A549 (cell line): Measurements from ENCODE around the gene KIAA2012. TPM values are rescaled to one million over a fixed set of nuclear protein-coding genes. Genes with fewer than 3 reads are reported as not detected.
A peak's percentile ranks its signal among the peaks of the same experiment; 100 is the strongest.

Experiments used
- ATAC-seq, 2 experiments: fragments of 200-7000 bp in 1 of 2; fragments of >200 bp in 1 of 2; cut with Nextera tagmentation in 1 of 2; cut with Tn5 transposase in 1 of 2; 3 replicates each; pipeline versions ENCODE4 v1.8.0 to v1.9.1; 2018 to 2020; ENCODE audit warnings: mild to moderate bottlenecking in 1 of 2, moderate library complexity in 1 of 2
- CTCF ChIA-PET: fragments of 300-600 bp; sonication (Branson Sonifier 250); formaldehyde crosslinking; extraction: SDS; loops from one replicate; lab custom pipeline; 2021; ENCODE audit warnings: antibody characterized with exemption, inconsistent platforms; lab: Yijun Ruan, JAX
- POLR2A ChIA-PET: fragments of 350-600 bp; formaldehyde crosslinking; extraction: SDS; loops from one replicate; lab custom pipeline; 2021; ENCODE audit warnings: antibody characterized with exemption, inconsistent platforms; lab: Yijun Ruan, JAX
- DNase-seq, 2 experiments: peaks; one replicate each; pipeline versions ENCODE4 v3.0.0 to v3.0.0-alpha.2; 2011 to 2016; ENCODE audit warnings: low read depth in 1 of 2, low spot score in 1 of 2
- FAIRE-seq: peaks from 2 replicates; lab custom pipeline; 2011; peaks lifted over from hg19 to GRCh38; lab: Jason Lieb, UNC
- H3K27ac ChIP-seq, 2 experiments: fragments of >200 bp; sonication (Bioruptor Twin); formaldehyde crosslinking; 3 replicates each; pipeline ENCODE4 v1.5.1; 2016 to 2017
- H3K4me1 ChIP-seq: fragments of >200 bp; sonication (Bioruptor Twin); formaldehyde crosslinking; 3 replicates; pipeline ENCODE4 v1.6.1; 2016
- H3K4me2 ChIP-seq: fragments of >200 bp; sonication (Bioruptor Twin); formaldehyde crosslinking; 3 replicates; pipeline ENCODE4 v1.6.1; 2016
- H3K4me3 ChIP-seq: fragments of >200 bp; sonication (Bioruptor Twin); formaldehyde crosslinking; 3 replicates; pipeline ENCODE4 v1.5.1; 2016
- H3K9me3 ChIP-seq: fragments of >200 bp; sonication (Bioruptor Twin); formaldehyde crosslinking; 3 replicates; pipeline ENCODE4 v1.6.1; 2016
- CBX8 ChIP-seq: fragments of 200-600 bp; sonication (generic); IDR thresholded peaks from 2 replicates; pipeline ENCODE4 v1.6.1; 2016
- CEBPB ChIP-seq, 2 experiments: fragments of >200 bp in 1 of 2; sonication (Bioruptor Twin) in 1 of 2; formaldehyde crosslinking in 1 of 2; IDR thresholded peaks; 2 replicates each; pipeline ENCODE4 v1.6.1; 2012 to 2016
- CHD2 ChIP-seq: fragments of 150-350 bp; IDR thresholded peaks from 2 replicates; pipeline ENCODE4 v1.6.1; 2014; ENCODE audit warnings: low read length; ENCODE audit not compliant: partially characterized antibody
- EHF ChIP-seq: fragments of 250-450 bp; sonication (Bioruptor Pico); IDR thresholded peaks from 2 replicates; pipeline ENCODE4 v1.5.0; 2020; ENCODE audit warnings: mild to moderate bottlenecking
- EP300 ChIP-seq, 2 experiments: fragments of >200 bp; sonication (Bioruptor Twin); formaldehyde crosslinking; IDR thresholded peaks; 2 replicates in 1 of 2; 3 replicates in 1 of 2; pipeline ENCODE4 v1.6.1; 2016 to 2017
- FOSB ChIP-seq: fragments of 250-450 bp; sonication (Bioruptor Pico); IDR thresholded peaks from 2 replicates; pipeline ENCODE4 v1.5.0; 2020; ENCODE audit warnings: mild to moderate bottlenecking, moderate library complexity
- HDAC2 ChIP-seq: fragments of 200-600 bp; sonication (generic); IDR thresholded peaks from 2 replicates; pipeline ENCODE4 v1.6.1; 2016
- HEYL ChIP-seq: fragments of 250-450 bp; sonication (Bioruptor Pico); IDR thresholded peaks from 2 replicates; pipeline ENCODE4 v1.8.0; 2021; ENCODE audit warnings: mild to moderate bottlenecking, moderate library complexity
- HOXB5 ChIP-seq: fragments of 250-450 bp; sonication (Bioruptor Pico); IDR thresholded peaks from 2 replicates; pipeline ENCODE4 v1.5.0; 2020; ENCODE audit warnings: mild to moderate bottlenecking, moderate library complexity
- JUN ChIP-seq, 2 experiments: fragments of >200 bp; sonication (Bioruptor Twin); formaldehyde crosslinking; IDR thresholded peaks; 2 replicates in 1 of 2; 3 replicates in 1 of 2; pipeline ENCODE4 v1.6.1; 2016 to 2017
- KDM5A ChIP-seq: fragments of 200-600 bp; sonication (generic); IDR thresholded peaks from 2 replicates; pipeline ENCODE4 v1.6.1; 2016; ENCODE audit warnings: antibody characterized with exemption, mild to moderate bottlenecking
- MAFK ChIP-seq: fragments of 450-650 bp; IDR thresholded peaks from 2 replicates; pipeline ENCODE4 v1.6.1; 2014; ENCODE audit not compliant: partially characterized antibody
- MAZ ChIP-seq: fragments of 150-350 bp; IDR thresholded peaks from 2 replicates; pipeline ENCODE4 v1.6.1; 2014; ENCODE audit warnings: antibody characterized with exemption, low read depth, low read length, borderline replicate concordance
- NFE2L2 ChIP-seq: fragments of 150-350 bp; conservative IDR thresholded peaks from 2 replicates; pipeline ENCODE4 v1.6.1; 2014; ENCODE audit warnings: low read length
- NPAS2 ChIP-seq: fragments of 250-450 bp; sonication (Bioruptor Pico); IDR thresholded peaks from 2 replicates; pipeline ENCODE4 v1.8.0; 2022; ENCODE audit warnings: mild to moderate bottlenecking, moderate library complexity, borderline replicate concordance
- PHF8 ChIP-seq: fragments of 200-600 bp; sonication (generic); IDR thresholded peaks from 2 replicates; pipeline ENCODE4 v1.6.1; 2016; ENCODE audit warnings: low read depth, mild to moderate bottlenecking, antibody characterized with exemption, moderate library complexity, borderline replicate concordance
- POLR2A ChIP-seq: IDR thresholded peaks from 2 replicates; pipeline ENCODE4 v1.6.1; 2012; ENCODE audit warnings: mild to moderate bottlenecking, low read length
- POLR2AphosphoS2 ChIP-seq: conservative IDR thresholded peaks from 2 replicates; pipeline ENCODE4 v1.6.1; 2012; ENCODE audit warnings: low read length, improper control_type of control experiment, inconsistent platforms
- RAD21 ChIP-seq, 2 experiments: fragments of >200 bp in 1 of 2; sonication (Bioruptor Twin) in 1 of 2; formaldehyde crosslinking in 1 of 2; IDR thresholded peaks in 1 of 2; conservative IDR thresholded peaks in 1 of 2; 2 replicates in 1 of 2; 3 replicates in 1 of 2; pipeline ENCODE4 v1.6.1; 2012 to 2018; ENCODE audit warnings: inconsistent platforms in 1 of 2
- RCOR1 ChIP-seq: fragments of 150-350 bp; IDR thresholded peaks from 2 replicates; pipeline ENCODE4 v1.6.1; 2014; ENCODE audit warnings: antibody characterized with exemption, low read length, low read depth
- SREBF2 ChIP-seq: fragments of 450-650 bp; IDR thresholded peaks from 2 replicates; pipeline ENCODE4 v1.6.1; 2014; ENCODE audit warnings: mild to moderate bottlenecking, moderate library complexity
- ZNF302 ChIP-seq: fragments of 250-450 bp; sonication (Bioruptor Pico); IDR thresholded peaks from 2 replicates; pipeline ENCODE4 v1.9.0; 2021; ENCODE audit warnings: inconsistent platforms, mild to moderate bottlenecking, moderate library complexity
- WGBS: methylation state at CpG from one replicate; pipeline ENCODE4 v1.1.6; 2017; ENCODE audit errors: missing lambda C conversion rate; 5-methylcytosine and 5-hydroxymethylcytosine counted together
- polyA plus RNA-seq, 4 experiments: library from polyadenylated mRNA; depleted of rRNA in 3 of 4; stranded (reverse); fragments of >200 nt; fragmentation: RNase III in 1 of 4; extraction: RNeasy Plus Mini Kit Qiagen cat#74134 plus additional on column Dnase treatment in 1 of 4; gene quantifications; 2 replicates in 3 of 4; 3 replicates in 1 of 4; pipeline ENCODE4 v1.2.3, GENCODE V29; 2011 to 2017
- TF ChIP-seq, protein P1 (sequence below): IDR thresholded peaks from 2 replicates; pipeline ENCODE4 v1.6.1; 2012
- TF ChIP-seq, protein P2 (sequence below): fragments of >200 bp; sonication (Bioruptor Twin); formaldehyde crosslinking; IDR thresholded peaks from 3 replicates; pipeline ENCODE4 v1.5.1; 2016
- TF ChIP-seq, protein P3 (sequence below): IDR thresholded peaks from 2 replicates; pipeline ENCODE4 v1.6.1; 2012
- TF ChIP-seq, protein P4 (sequence below): IDR thresholded peaks from 2 replicates; pipeline ENCODE4 v1.6.1; 2012; ENCODE audit warnings: low read depth, borderline replicate concordance
- TF ChIP-seq, protein P5 (sequence below): fragments of >200 bp; sonication (Bioruptor Twin); formaldehyde crosslinking; IDR thresholded peaks from 3 replicates; pipeline ENCODE4 v1.6.1; 2016

Gene KIAA2012
- polyA plus RNA-seq, 2 of the 4 experiments (the other 2 are of a cell fraction), result 0.01 to 0.04 TPM

DNA sequence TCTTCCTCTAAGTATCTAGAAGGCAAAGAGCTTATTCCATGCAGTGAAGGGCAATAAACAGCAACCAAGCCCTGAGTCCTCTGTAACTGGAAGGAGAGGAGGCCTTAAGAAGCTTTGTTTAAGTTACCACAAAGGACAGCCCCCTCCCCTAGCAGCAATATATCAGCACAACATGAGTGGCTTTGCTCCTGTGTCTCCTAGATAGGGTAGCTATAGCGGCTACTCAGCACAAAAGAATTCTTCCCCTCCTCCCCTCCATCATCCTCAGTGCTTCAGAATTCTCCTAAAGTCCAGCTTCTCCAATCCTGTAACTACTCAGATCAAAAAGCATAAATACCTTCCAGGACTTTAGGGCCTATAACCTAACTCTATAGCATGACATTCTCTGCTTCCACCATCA is 148.8 kb downstream of the KIAA2012 start (continued):
- no peak for TF ChIP-seq HOXB5 (CRISPR knock-in tag)

DNA sequence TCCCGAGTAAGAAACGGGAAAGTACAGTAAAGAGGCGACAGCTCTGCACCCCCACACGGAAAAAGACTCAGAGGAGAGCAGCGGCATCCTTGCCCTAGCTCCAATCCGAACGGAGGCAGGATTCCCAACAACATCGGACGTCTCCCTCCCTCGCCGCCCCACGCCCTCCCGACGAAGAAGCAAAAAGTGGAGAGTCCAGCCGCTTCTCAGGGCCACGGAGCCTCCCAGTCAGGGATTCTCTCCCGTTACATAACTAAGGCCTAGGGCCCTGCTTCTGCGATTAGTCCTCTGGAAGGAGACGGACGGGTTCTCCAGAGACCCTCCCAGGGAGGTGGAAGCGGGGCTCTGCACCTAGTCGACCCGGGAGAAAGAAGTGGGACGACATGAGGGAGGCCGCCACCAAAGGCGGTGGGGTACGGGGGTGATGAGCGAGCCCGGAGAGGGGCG is 164.8 kb downstream of the KIAA2012 start:
- FAIRE-seq (no peak), ATAC-seq (peak; percentile 75 to 80)
- no peaks in the 10 kb centered on the region for H3K9me3 ChIP-seq
- under 1% methylated on average over 28 of the region's 30 CpGs for WGBS
- H3K27ac ChIP-seq, result peak overlapping the region; percentile 77 to 92
- H3K4me1 ChIP-seq, result peaks cover 13% of the 10 kb centered on the region
- POLR2A ChIA-PET, result no interaction called here
- H3K4me3 ChIP-seq, result peak overlapping the region; percentile 80
- TF ChIP-seq RAD21 (conservative IDR thresholded peaks at IDR 0.05 in 1 of 2, IDR thresholded peaks at IDR 0.05 in 1 of 2) (no peak), MAZ (no peak), SREBF2 (no peak), HOXB5 (CRISPR knock-in tag) (no peak), CBX8 (no peak), POLR2AphosphoS2 (no peak), HEYL (CRISPR knock-in tag) (no peak), RCOR1 (no peak), NFE2L2 (no peak), NPAS2 (CRISPR knock-in tag) (no peak), ZNF302 (CRISPR knock-in tag) (no peak), FOSB (CRISPR knock-in tag) (no peak), EHF (CRISPR knock-in tag) (no peak), MAFK (no peak), CEBPB (IDR thresholded peaks at IDR 0.05) (no peak)
- TF ChIP-seq, protein P1, sequence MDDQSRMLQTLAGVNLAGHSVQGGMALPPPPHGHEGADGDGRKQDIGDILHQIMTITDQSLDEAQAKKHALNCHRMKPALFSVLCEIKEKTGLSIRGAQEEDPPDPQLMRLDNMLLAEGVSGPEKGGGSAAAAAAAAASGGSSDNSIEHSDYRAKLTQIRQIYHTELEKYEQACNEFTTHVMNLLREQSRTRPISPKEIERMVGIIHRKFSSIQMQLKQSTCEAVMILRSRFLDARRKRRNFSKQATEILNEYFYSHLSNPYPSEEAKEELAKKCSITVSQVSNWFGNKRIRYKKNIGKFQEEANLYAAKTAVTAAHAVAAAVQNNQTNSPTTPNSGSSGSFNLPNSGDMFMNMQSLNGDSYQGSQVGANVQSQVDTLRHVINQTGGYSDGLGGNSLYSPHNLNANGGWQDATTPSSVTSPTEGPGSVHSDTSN, result no peak
- TF ChIP-seq, protein P2, sequence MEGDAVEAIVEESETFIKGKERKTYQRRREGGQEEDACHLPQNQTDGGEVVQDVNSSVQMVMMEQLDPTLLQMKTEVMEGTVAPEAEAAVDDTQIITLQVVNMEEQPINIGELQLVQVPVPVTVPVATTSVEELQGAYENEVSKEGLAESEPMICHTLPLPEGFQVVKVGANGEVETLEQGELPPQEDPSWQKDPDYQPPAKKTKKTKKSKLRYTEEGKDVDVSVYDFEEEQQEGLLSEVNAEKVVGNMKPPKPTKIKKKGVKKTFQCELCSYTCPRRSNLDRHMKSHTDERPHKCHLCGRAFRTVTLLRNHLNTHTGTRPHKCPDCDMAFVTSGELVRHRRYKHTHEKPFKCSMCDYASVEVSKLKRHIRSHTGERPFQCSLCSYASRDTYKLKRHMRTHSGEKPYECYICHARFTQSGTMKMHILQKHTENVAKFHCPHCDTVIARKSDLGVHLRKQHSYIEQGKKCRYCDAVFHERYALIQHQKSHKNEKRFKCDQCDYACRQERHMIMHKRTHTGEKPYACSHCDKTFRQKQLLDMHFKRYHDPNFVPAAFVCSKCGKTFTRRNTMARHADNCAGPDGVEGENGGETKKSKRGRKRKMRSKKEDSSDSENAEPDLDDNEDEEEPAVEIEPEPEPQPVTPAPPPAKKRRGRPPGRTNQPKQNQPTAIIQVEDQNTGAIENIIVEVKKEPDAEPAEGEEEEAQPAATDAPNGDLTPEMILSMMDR, result no peak
- TF ChIP-seq, protein P3, sequence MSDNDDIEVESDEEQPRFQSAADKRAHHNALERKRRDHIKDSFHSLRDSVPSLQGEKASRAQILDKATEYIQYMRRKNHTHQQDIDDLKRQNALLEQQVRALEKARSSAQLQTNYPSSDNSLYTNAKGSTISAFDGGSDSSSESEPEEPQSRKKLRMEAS, result no peak
- TF ChIP-seq, all 56 proteins: peak for 0
- DNase-seq, result peak; percentile 36 to 40
- peak overlapping the region; percentile 84 for H3K4me2 ChIP-seq
- CTCF ChIA-PET, result interaction anchor here (1.2 to 1.6 kb wide), 3 partner anchors 11 to 41 kb away, joined by 3 to 7 read pairs (median 6); no protein-coding TSS in a partner anchor

DNA sequence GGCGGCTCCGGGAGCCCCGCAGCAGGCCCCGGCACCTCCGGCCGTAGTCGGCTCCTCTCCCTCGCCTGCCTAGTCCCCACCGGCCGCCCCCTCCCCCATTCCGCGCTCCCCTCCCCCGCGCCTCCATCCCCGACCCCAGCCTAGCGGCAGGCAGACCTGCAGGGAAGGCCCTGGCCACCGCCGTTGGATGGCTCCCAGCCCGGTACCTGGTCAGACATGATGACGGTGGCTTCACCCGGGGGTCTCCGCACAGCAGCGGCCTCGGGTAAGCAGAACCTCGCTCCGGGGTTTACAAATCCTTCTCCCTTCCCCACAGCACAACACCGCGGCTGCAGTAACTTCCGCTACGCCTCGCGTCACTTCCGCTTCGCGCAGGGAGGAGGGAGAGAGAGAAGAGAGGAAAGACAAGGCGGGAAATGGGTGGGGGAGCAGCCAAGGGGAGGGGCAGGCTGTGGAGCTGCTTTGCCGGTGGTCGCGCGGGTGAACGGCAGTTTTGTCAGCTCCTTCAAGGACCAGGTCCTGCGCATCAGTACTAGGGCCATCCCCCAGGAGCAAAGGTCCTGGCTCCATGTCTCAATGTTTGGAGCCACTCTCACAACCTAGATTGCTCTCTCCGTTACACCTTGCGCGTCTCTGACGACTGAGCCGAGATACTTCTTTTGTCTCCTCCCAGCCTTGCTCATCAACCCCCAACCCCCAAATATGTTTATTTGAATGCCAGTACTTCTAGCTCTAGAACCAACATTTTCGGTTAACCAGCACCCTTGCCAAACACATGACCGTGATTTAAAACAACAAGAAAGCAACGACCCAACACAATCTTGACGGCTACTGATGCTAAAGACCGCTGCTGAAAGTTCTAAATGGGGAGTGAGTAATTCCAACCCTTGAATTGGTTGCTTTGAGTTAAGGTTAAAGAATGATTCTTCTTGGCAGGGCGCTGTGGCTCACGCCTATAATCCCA is 165.5 kb downstream of the KIAA2012 start, which contains the start of gene SUMO1:
SUMO1 (minus strand) TSS at position 364 of the 964 bp plus-strand sequence; CDS start at position 218, 146 bp downstream.
- no peaks in the 10 kb centered on the region for H3K9me3 ChIP-seq
- ATAC-seq, result peak; percentile 97 to 98
- peaks cover 13% of the 10 kb centered on the region for H3K4me1 ChIP-seq
- H3K4me2 ChIP-seq, result peak within 1 kb of the TSS; percentile 84
- peak within 1 kb of the TSS; percentile 80 for H3K4me3 ChIP-seq
- TF ChIP-seq EP300 (IDR thresholded peaks at IDR 0.05) (no peak), NPAS2 (CRISPR knock-in tag) (no peak), CHD2 (no peak), HDAC2 (no peak), JUN (IDR thresholded peaks at IDR 0.05) (peak; percentile 60 to 76; a peak in 4 of 5 replicates), KDM5A (no peak), POLR2A (peak; percentile 83), MAZ (0 out of 2 replicates have a peak, but pooled peaks have one; percentile 19), PHF8 (peak; percentile 59; the same call in 1 of the 2 replicates)
- TF ChIP-seq, protein P4, sequence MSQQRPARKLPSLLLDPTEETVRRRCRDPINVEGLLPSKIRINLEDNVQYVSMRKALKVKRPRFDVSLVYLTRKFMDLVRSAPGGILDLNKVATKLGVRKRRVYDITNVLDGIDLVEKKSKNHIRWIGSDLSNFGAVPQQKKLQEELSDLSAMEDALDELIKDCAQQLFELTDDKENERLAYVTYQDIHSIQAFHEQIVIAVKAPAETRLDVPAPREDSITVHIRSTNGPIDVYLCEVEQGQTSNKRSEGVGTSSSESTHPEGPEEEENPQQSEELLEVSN, result peak; percentile 81; the same call in 1 of the 2 replicates
- TF ChIP-seq, protein P3, result peak; percentile 69
- TF ChIP-seq, protein P5, sequence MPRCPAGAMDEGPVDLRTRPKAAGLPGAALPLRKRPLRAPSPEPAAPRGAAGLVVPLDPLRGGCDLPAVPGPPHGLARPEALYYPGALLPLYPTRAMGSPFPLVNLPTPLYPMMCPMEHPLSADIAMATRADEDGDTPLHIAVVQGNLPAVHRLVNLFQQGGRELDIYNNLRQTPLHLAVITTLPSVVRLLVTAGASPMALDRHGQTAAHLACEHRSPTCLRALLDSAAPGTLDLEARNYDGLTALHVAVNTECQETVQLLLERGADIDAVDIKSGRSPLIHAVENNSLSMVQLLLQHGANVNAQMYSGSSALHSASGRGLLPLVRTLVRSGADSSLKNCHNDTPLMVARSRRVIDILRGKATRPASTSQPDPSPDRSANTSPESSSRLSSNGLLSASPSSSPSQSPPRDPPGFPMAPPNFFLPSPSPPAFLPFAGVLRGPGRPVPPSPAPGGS, result 0 out of 3 replicates have a peak, but pooled peaks have one; percentile 65
- FAIRE-seq, result no peak
- ChIA-PET POLR2A (no interaction called here), CTCF (interaction anchor here (0.6 to 1.6 kb wide), 3 partner anchors 30 to 41 kb away, joined by 3 to 6 read pairs (median 4); no protein-coding TSS in a partner anchor)
- WGBS, result 10% methylated on average over 38 of the region's 54 CpGs
- H3K27ac ChIP-seq, result peak within 1 kb of the TSS; percentile 77 to 92
- peak; percentile 87 to 91 for DNase-seq
